H4 (cell line): ENCODE measurements around the gene KDM5B. TPM values are rescaled to one million over a fixed set of nuclear protein-coding genes. Genes with fewer than 3 reads are reported as not detected.
"Not testable (repeated sequence)": the region's sequence is repeated elsewhere in the genome, so short reads cannot be mapped to it uniquely, and the experiment has no call there.

ENCODE experiments used
- DNase-seq: peaks from one replicate; pipeline ENCODE4 v3.0.0-alpha.2; 2015; ENCODE audit warnings: low spot score
- total RNA-seq: library from RNA; depleted of rRNA; stranded (reverse); fragments of >200 nt; shearing (Covaris generic); gene quantifications from 2 replicates; pipeline ENCODE4 v1.2.3, GENCODE V29; 2014; rRNA removed

KDM5B gene
- total RNA-seq, result 27.6 and 38.1 TPM in 2 replicates

DNA sequence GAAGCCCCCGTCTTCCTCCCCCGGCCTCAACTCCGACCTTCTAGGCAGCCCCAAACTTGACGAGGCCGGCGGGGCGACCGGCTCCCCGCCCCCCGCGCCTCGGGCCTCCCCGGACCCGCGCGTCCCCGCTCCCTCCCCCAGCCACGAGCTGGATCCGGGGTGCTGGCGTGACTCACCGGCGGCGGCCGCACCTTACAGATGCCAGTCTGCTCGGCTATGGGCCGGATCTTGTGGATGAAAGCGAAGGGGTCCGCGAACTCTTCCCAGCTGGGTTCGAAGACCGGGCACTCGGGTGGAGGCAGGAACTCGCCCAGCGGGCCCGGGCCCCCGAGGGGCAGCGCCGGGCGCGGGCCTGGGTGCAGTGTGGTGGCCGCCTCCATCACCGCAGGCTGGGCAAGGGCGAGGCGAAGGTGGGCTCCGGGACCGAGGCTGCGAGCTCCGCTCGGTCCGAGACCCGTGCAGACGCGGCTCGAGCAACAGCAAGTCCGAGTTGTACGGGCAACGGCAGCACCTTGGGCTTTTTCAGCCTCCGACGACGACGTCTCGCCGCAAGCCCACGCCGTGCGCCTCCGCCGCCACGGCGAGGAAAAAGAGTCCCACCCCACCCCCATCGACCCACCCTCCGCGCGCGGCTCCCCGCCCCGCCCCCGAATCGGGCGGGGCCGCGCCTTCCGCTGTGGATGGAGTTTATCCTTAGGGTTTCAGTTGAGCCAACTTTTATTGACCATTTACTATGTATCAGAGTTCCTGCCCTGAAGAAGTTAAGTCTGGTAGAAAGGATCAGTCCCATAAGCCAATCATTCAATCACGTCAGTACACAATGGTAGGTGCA lies at the start of gene KDM5B:
Gene KDM5B (minus strand): TSS at position 496 of the 832 bp plus-strand sequence. CDS start 116 bp downstream, at position 380.
- peak; percentile 48 for DNase-seq

DNA sequence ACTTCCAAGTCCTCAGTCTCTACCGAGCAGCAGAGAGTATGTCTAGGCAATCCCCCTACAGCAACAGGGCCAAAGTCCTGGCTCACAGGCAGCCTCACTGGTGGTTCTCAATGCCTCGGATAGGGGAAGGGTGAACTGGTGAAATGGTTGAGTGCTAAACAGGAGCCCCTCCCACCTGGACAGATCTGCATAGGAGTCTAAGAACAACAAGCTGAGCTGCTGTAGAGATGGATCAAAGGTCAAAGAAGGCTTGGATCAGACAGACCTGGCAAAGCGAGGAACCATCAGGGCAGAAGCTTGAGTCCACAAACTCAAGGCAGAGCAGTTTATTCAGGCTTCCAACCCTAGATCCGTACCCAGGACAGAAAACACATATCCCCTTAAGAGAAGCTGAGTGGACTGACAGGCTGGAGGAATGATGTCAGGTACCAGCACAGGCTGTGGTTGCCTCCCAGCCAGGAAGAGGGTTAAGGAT lies 49.0 kb upstream of the KDM5B start:
- no peak for DNase-seq

DNA sequence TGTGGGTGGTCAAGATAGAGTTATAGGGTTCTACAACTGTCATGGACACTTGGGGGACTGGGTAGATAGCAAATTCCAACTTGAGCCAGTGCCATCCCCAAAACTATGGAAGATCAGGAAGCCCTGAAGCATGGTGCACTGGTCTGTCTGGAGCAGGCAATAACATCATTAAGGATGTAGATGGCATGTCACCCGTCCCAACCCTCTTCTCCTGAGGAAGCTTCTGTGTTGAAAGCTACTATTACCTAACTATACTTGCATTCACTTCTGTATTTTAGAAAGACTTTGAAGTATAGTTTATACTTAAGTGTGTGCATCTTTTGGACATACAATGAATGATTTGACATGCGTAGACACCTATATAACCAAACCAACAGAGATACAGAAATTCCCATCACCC lies 47.8 kb upstream of the KDM5B start:
- DNase-seq, result no peak

DNA sequence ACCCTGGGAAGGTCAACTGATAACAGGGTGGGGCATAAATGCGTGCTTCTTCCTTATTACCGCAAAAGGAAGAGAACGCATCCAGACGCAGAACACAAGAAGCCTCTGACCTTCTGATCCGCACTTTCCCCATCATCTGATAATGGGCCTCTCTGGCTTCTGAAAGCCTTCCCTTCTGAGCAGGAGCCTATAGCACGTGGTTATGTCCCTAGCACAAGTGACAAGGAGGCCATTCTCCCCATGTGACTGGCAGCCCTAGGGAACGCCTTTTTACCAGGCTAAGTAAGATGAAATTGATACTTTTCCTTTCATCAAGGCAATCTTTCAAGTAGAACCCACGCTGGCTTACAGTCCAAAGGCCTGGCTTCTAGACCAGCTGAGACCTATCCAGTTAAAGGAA lies 46.6 kb upstream of the KDM5B start:
- no peak for DNase-seq

DNA sequence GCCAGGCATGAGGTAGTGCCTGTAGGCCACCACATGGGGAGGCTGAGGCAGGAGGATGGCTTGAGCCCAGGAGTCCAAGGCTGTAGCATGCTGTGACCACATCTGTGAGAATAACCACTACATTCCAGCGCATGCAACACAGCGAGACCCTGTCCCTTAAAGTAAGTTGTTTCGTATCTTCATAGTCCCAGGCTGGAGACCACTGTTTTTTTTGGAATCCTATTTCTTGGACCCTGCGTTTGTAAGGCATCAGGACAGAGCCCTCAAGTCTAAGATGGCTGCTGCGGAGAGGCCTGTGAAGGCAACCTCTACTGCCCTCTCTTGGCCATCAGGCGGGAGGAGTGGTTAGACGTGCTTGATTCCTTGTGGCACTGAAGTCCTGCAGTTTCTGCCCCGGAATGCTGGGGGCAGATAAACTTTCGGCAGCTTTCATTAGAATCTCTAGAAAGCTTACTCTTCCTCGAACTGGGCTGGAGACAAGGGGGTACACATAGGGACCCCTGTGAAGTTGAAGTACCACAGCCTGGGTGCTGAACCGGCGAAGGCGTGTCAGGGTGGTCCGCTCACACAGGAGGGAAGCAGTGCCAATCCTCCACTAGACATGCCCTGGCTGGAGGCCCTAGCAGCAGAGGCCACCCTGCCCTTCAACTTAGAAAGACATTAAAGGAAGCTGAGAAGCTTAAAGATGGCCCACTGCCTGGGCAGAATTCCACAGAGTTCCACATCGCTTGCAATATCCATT lies 44.1 kb upstream of the KDM5B start:
- DNase-seq, result peak; percentile 65

DNA sequence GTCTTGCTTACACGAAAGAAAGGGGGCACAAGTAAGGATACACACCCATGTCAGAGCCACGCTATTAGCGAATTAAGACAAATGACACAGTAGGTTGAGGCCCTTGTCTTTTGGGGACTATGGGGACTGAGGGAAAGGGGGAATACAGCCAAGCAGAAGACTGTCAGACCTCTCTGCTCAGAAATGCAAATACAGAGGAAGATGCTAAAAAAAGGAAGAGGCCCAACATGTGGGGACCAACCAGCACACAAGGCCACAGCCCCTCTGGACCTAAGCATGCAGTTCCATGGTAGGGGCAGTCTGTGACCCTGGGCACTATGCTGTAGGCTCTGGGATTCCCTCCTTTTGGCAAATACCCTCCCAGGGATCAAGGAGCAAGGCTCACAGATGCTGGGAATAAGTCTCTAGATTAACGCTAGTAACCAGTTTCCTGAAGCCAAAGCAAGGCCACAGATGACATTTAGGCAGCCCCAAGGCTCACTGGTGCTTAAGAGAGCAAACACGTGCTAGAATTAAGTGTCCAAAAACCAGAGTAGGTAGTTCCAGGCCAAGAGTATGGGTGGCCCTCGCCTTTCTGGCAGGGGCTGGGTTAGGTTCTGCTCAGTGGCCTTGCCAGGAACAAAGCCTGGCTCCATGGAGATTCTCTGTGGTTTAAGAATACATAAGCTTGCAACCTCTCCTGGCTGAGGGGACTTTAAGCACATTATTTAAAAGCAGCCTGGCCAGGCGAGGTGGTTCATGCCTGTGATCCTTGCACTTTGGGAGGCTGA lies 42.6 kb upstream of the KDM5B start:
- DNase-seq, result no peak

DNA sequence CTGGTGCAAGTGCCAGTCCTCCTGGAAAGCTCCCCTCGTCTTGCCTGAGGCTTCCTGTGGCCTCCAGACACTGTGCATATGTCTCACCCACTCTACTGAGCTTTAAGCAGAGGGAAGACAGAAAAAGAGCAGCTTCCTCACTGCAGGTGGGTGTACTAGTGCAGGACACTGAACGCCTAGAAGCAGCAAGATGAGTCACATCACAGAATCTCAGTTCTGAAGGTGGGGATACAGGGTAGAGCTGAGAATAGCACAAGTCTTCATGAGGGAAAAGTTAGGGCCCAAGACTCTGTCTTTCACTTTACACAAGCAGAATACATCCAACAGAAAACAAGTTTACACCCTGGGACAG lies 39.9 kb upstream of the KDM5B start:
- DNase-seq, result no peak

DNA sequence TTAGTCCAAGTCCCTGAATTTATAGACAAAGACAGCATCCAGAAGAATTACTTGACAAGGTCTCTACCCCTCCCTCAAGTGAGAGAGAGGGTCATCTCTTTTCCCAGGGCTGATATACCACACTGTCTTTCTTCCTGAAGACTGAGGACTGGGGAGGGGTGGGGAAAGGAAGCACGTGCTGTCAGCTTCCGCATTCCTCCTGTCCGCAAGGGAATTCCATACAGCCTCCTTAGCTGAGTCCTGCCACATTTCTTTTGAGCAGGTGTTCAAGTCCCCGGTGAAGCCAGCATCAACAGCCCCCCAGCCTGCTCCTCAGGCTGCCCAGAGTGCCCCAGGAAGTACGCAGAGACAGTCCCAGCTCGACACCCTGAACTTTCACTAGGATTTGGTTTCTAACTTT lies 36.7 kb upstream of the KDM5B start:
- no peak for DNase-seq

DNA sequence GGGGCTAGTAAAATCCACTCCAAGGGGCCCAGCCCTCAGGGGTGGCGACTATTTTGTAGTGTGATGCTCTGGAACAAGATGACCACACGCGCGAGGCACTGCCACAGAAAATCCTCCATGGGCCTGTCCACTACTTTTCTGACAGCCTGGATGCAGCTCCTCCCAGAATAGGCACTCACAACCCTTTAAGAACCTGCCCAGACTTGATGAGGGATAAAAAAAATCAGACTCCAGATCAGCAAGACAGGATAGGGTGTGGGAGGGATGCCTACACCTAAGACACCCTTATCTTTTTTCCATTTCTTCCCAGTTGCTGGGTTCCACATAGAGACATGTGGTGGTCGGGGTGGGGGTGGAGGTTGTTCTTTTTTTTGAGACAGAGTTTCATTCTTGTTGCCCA lies 36.0 kb upstream of the KDM5B start:
- DNase-seq, result no peak

DNA sequence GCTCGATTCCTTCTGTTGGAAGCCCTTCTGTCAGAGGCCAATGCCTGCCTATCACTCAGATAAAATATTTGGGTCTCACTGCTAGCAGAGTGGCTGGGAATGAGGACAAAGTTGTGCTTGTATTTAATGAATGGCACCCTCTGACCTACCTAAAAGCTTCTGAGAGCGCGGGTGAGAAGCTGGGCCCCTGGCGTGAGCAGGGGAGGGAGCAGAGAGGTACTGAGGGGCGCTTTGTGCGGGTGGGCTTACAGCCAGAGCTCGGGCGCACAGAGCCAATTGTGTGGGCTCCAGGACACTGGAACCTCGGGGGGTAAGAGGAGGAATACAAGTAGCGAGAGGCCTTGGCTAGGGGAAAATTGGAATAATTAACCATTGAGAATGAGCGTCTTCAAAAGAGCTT lies 34.9 kb upstream of the KDM5B start:
- DNase-seq, result no peak

DNA sequence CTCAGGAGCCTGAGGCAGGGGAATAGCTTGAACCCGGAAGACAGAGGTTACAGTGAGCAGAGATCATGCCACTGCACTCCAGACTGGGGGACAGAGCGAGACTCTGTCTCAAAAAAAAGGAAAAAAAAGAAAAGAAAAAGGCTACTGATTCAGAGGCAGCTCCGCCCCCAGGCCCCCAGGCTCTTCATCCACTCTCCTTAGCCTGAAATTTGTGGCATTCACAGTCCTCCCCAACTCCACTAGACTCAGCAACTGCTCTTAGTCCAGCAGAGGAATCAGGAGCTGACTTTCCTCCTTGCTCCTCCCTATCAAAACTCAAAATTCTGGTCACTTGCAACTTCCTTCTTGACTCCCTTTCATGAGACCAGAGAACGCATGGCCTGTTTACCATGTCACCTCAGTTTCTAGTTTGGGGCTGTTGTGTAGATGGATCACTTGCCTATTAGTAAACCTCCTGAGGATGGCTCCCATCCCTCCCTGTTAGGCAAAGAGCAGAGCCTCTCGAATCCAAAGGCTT lies 29.6 kb upstream of the KDM5B start:
- no peak for DNase-seq

DNA sequence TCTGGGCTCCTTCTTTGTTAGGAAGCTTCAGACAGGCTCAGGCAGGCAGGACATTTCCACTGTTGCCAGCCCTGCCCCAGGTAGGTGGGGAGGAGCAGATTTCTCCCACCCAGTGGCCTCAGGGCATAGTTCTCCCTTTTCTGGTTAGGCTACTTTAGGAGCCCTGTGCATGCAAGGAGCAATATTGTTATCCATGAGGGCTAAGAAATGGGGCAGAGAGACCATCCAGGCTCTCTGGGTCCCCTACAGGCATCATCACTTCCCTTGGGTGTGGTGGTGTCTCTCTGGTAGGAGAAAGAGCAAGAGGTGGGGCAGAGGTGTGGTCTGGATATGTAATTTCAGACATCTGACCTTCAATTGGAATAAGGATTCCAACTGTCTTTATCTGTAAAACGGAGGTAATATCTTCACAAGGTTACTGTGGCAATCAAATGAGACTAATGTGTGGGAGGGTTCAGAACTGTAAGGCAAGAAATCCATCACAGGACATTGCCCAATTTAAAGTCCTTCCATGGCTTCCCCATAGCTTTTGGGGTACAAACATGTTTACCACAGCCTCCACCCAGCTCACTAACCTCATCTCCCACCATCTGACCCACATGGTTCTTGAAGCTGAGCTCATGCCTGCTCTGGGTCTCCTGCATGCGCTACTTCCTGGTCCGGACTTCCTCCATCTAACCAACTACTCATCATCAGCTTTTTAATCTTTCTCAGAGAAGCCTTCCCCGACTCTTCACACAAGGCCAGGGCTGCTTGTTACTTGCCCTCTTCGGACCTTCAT lies 28.6 kb upstream of the KDM5B start:
- DNase-seq, result no peak

DNA sequence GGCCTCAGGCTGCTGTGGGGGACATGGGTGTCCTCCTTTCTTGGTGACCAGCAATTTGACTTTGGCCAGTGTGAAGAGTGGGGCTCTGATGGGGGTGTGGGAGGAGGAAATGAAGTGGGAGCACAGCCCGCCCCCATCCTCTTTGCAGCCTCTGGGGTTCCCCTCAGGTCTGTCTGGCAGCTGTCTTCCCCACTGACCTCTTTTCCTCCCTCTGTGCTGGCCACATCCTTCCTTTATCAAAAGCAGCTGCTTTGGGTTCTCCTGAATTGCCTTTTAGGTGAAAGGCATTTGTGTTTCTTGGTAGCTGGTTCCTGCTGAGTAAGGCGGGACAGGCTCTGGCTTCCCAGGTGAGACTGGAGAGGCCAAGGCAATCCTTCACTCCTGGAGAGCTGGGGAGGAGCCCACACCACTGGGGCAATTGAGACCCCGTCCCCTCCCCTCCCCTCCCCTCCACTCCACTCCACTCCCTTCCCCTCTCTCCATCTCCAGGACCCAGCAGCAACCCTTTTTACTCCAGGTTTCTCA lies 27.4 kb upstream of the KDM5B start:
- DNase-seq, result no peak

DNA sequence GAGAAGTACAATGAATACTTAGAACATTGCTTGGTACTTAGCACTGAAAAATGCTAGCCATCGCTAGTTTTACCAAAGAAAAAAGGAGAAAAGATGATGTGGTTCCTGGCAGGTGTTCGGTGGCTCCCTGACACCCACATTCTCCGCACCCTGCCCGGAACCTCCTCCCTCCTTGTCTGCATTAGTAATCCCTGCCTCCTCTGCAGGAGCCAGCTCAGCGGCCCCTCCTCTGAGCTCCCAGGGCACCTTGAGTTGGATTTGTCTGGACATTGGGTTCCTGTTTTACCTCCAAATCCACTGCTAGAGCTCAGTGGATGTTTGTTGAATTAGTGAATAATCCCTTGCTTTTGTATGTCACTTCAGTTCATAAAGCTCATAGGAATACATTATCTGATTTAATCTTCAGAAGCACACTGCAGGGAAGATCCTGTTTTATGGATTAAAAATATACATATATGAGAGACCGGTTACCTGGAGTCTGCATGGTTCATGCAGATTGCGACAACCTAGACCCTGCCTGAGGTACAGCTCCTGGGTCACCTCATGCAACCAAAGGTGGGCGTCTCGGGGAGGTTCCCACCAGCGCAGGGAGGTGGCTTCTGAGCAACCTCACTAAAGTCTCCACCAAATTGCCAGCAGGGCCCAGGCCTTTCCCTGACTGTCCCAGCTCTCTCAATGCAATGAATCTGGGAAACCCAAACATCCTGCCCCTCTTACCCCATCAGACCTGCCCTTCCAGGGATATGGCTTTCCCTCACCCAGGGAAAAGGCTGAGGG lies 26.7 kb upstream of the KDM5B start:
- no peak for DNase-seq

DNA sequence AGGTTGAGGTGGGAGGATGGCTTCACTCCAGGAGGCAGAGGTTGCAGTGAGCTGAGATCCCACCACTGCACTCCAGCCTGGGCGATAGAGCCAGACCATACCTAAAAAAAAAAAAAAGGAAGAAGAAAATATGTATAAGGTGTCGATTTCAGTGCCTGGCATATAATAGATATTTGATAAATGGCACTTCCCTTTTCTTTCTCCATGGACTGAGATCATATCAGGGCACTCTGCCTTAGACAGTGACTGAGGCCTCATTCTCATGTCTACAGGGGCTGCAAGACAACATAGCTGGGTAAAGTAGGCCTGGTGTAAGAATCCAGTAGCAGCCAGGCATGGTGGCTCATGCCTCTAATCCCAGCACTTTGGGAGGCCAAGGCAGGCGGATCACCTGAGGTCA lies 23.7 kb upstream of the KDM5B start:
- no peak for DNase-seq

DNA sequence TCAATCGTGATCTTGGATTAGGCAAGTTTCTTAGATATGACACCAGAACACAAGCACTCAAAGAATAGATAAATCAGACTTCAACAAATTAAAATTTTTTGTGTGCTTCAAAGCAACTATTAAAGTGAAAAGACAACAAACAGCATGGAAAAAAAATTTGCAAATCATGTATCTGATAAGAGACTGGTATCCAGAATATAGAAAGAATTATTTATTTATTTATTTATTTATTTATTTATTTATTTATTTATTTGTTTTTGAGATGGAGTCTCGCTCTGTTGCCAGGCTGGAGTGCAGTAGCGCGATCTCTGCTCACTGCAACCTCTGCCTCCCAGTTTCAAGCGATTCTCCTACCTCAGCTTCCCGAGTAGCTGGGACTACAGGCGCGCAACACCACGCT lies 21.0 kb upstream of the KDM5B start:
- DNase-seq, result not testable (repeated sequence)

DNA sequence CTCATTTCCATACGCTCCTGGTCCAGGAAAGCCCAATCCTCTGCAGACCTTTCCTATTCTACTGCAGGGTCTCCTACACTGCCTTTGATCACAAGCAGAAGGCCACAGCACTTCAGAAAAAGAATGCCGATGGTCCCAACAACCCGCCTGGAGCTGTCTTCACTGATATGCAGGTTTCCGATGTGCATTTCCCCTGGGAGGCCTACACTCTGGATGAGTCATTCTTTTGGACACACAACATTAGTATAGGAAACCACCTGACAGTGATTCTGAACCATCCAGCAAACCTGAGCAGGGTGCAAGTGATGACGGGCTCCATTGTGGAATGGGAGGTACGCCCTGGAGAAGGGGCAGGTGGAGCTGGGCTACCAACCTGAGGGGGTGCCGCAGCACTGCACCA lies 17.5 kb upstream of the KDM5B start:
- no peak for DNase-seq

DNA sequence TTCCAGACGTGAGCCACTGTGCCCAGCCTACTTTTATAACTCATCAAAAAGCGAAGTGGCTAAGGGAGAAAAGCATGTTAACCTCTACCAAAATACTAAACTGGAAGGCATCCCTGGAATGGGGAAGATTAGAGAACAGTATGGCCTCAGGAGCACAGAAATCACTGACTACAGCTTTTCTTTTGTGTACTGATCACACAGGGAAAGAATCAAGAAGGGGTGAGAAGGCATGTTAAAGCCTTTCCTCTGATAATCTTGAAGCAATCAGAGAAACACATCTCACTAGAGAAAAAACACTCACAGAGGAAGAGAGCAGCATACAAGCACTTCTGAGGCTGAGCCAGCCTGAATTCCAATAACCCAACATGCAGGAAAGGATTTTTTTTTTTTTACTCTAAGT lies 13.2 kb upstream of the KDM5B start:
- no peak for DNase-seq

DNA sequence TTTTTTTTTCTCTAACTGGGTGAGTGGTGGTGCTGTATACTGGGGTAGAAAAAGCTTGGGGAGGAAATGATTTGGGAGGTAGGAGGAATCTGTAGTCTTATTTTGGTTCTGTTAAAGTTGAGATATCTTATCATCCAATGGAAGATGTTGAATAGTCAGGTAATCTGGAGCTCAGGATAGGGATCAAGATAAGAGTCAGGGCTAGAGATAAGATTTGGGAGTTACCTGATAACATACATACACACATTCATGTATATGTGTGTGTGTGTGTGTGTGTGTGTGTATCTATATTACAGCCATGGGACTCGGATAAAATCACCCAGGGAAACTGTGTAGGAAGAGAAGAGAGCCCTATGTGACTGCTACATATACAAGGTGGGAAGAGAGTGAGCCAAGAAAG lies 10.6 kb upstream of the KDM5B start:
- no peak for DNase-seq

DNA sequence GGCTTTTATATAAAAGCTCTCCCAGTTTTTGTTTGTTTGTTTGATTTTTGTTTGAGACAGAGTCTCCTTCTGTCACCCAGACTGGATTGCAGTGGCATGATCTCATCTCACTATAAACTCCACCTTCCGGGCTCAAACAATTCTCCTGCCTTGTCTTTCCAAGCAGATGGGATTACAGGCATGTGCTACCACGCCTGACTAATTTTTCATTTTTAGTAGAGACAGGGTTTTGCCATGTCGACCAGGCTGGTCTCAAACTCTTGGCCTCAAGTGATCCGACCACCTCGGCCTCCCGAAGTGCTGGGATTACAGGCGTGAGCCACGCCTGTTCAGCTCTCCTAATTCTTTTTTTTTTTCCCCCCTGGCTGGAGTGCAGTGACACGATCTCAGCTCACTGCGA lies 6.9 kb upstream of the KDM5B start:
- DNase-seq, result no peak
